Measurements from ENCODE around the gene ADAMTS9.

ADAMTS9 gene

DNA sequence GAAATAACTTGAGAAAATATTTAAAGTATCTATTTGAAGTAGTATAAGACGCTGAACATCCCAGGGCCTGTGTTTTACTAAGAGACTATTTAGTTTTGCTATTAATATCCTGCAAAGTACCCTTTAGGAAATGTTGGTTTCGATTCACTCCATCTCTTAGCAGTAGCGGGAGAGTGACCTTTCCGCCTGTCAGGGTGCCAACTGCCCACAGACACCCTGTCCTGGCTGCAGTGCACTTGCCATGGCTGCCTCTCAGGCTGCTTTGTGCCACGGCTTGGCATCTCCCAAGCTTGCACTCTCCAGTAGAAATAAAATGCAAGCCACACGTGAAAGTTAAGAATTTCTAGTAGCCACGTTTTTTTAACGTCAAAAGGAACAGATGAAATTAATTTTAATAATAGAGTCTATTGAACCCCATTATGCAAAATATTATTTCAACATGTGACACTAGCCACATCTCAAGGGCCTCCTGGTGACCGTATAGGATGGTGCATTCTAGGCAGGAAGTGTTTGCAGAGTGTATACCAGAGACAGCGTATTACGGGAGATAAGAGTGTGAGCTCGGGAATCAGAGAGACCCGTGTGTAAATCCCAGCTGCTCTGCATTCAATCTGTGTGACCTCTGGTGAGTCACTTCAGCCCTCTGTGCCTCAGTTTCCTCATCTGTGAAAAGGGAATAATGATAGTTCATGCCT, 19.8 kb downstream of the ADAMTS9 start:
- peaks cover 70% of the 10 kb centered on the region for H3K36me3 Mint-ChIP-seq (ENCODE audit: low read depth)
- H3K9me3 Mint-ChIP-seq: peaks cover 6% of the 10 kb centered on the region
- TF ChIP-seq, protein P1, sequence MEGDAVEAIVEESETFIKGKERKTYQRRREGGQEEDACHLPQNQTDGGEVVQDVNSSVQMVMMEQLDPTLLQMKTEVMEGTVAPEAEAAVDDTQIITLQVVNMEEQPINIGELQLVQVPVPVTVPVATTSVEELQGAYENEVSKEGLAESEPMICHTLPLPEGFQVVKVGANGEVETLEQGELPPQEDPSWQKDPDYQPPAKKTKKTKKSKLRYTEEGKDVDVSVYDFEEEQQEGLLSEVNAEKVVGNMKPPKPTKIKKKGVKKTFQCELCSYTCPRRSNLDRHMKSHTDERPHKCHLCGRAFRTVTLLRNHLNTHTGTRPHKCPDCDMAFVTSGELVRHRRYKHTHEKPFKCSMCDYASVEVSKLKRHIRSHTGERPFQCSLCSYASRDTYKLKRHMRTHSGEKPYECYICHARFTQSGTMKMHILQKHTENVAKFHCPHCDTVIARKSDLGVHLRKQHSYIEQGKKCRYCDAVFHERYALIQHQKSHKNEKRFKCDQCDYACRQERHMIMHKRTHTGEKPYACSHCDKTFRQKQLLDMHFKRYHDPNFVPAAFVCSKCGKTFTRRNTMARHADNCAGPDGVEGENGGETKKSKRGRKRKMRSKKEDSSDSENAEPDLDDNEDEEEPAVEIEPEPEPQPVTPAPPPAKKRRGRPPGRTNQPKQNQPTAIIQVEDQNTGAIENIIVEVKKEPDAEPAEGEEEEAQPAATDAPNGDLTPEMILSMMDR (IDR thresholded peaks at IDR 0.05; ENCODE audit: unreplicated experiment in 3 of 3): no peak
- H3K4me1 Mint-ChIP-seq: peaks cover 38% of the 10 kb centered on the region
- peak overlapping the region; percentile 72 to 97 (median 91) for H3K27ac Mint-ChIP-seq
- no peak overlapping the region for H3K4me3 Mint-ChIP-seq
- no peaks in the 10 kb centered on the region for H3K27me3 Mint-ChIP-seq (ENCODE audit: low read depth)

DNA sequence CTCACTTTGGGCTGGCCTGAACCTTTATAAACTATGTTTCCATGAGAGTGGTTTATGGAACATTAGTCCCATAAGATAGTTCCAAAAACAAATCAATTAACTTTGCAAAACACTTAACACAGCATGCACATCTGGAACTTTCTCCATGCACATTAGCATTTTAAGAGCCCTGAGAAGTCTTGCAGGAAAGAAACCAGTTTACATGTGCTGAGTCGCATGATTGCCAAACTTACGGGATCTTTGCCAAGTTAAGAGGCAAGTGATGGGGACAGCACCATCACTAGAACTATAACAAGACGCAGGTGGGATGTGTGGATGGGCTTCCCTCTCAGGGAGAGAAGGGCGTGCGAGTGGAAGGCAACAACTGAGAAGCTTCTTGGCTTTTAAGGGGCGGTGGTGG, 20.7 kb downstream of the ADAMTS9 start:
- Mint-ChIP-seq H3K4me1 (peaks cover 38% of the 10 kb centered on the region), H3K27ac (peak overlapping the region; percentile 72 to 97 (median 84)), H3K9me3 (peaks cover 13% of the 10 kb centered on the region), H3K4me3 (no peak overlapping the region), H3K27me3 (ENCODE audit: low read depth) (no peaks in the 10 kb centered on the region), H3K36me3 (ENCODE audit: low read depth) (peaks cover 76% of the 10 kb centered on the region)
- TF ChIP-seq, protein P1 (IDR thresholded peaks at IDR 0.05; ENCODE audit: unreplicated experiment in 3 of 3): no peak

DNA sequence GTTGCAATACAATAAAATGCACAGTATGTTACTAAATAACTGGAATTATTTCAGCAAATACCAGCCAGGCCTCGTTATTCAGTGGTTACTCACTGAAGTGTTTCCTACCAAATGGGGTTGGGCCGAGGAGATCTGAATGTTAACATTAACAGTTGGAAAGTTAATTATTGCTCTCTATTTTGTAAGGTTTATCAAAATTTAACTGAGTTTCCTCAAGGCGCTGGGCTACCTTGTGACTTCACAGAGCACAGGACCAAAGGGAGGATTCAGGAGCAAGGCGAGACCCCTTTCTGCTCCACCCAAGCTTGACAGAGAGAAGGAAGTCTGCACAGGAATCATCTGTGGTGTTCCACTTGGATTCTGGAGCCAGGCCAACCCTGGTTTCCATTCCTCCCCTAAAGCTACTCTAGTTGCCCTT, 21.6 kb downstream of the ADAMTS9 start:
- H3K4me3 Mint-ChIP-seq: peak overlapping the region in 1 of 3 experiments; percentile 46

DNA sequence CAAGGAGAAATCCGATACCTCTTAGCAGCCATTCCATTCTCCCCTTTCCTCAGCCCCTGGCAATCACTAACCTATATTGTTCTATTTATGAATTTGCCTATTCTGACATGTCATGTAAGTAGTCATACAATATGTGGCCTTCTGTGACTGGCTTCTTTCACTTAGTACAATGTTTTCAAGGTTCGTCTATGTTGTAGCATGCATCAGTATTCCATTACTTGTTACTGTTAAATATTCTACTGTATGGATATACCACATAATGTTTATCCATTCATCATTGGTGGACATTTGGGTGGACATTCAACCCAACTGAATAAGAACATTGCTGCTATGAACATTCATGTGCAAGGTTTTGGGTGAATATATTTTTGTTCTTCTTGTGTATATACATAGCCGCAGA, 23.4 kb downstream of the ADAMTS9 start:
- H3K4me1 Mint-ChIP-seq: peaks cover 27% of the 10 kb centered on the region
- H3K36me3 Mint-ChIP-seq (ENCODE audit: low read depth): peaks cover 85% of the 10 kb centered on the region
- H3K9me3 Mint-ChIP-seq: peaks cover 17% of the 10 kb centered on the region
- no peak overlapping the region for H3K4me3 Mint-ChIP-seq
- H3K27ac Mint-ChIP-seq: peak overlapping the region in 2 of 3 experiments; percentile 74 to 75
- no peaks in the 10 kb centered on the region for H3K27me3 Mint-ChIP-seq (ENCODE audit: low read depth)
- TF ChIP-seq, protein P1 (IDR thresholded peaks at IDR 0.05; ENCODE audit: unreplicated experiment in 3 of 3): no peak

More for the DNA sequence above, 21.6 kb downstream of the ADAMTS9 start:
- Mint-ChIP-seq H3K27me3 (ENCODE audit: low read depth) (no peaks in the 10 kb centered on the region), H3K9me3 (peaks cover 17% of the 10 kb centered on the region), H3K27ac (peak overlapping the region; percentile 72 to 95 (median 94)), H3K4me1 (peaks cover 38% of the 10 kb centered on the region), H3K36me3 (ENCODE audit: low read depth) (peaks cover 80% of the 10 kb centered on the region)
- TF ChIP-seq, protein P1 (IDR thresholded peaks at IDR 0.05; ENCODE audit: unreplicated experiment in 3 of 3): no peak

DNA sequence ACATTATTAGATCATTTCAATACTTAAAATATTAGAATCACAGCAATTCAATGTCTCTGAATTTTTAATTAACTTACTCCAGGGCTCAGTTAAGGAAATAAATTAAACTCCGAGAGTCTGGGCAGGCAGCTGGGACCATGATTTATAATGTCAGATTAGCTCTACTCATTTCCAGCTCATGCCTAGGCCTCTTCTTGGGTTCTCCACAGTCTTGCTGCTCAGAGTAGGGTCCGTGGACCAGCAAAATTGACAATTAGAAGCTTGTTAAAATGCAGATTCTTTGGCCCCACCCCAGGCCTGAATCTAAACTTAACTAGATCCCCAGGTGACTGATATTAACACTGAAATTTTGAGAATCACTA, 28.2 kb downstream of the ADAMTS9 start:
- Mint-ChIP-seq H3K36me3 (ENCODE audit: low read depth) (peaks cover 88% of the 10 kb centered on the region), H3K27ac (peak overlapping the region; percentile 33 to 45 (median 44)), H3K4me1 (no peaks in the 10 kb centered on the region), H3K4me3 (no peak overlapping the region), H3K27me3 (ENCODE audit: low read depth) (no peaks in the 10 kb centered on the region), H3K9me3 (peaks cover 15% of the 10 kb centered on the region)
- TF ChIP-seq, protein P1 (IDR thresholded peaks at IDR 0.05; ENCODE audit: unreplicated experiment in 3 of 3): no peak

DNA sequence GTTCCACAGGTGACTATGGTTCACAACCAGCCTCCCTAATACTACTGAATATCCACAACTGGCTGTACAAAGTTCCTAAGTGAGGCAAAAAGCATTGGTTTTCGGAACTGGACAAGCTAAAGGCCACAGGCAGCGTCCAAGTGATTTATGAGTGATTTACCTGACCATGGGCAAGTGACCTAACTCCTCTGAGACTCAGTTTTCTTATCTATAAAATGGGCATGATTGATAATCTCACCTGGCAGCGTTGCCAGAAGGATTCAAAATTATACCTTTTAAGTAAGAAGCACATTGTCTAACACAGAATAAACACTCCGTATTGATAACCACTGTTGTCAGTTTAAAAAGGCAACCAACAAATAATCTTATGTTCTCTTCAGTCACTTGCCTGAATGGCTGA, 29.8 kb downstream of the ADAMTS9 start:
- Mint-ChIP-seq H3K27ac (no peak overlapping the region), H3K4me1 (no peaks in the 10 kb centered on the region), H3K36me3 (ENCODE audit: low read depth) (peaks cover 89% of the 10 kb centered on the region), H3K27me3 (ENCODE audit: low read depth) (no peaks in the 10 kb centered on the region), H3K4me3 (no peak overlapping the region), H3K9me3 (peaks cover 11% of the 10 kb centered on the region)
- TF ChIP-seq, protein P1 (IDR thresholded peaks at IDR 0.05; ENCODE audit: unreplicated experiment in 3 of 3): no peak

Measured in nephron (organoid).